Fibroblast of peridontal ligament (primary cell): Measurements from ENCODE around the gene ABL2.
"Not testable (repeated sequence)": the region's sequence is repeated elsewhere in the genome, so short reads cannot be mapped to it uniquely, and the experiment has no call there.

Source experiments
- DNase-seq: peaks from one replicate; pipeline ENCODE4 v3.0.0-alpha.2; 2010; ENCODE audit errors: extremely low read depth

Gene ABL2

DNA sequence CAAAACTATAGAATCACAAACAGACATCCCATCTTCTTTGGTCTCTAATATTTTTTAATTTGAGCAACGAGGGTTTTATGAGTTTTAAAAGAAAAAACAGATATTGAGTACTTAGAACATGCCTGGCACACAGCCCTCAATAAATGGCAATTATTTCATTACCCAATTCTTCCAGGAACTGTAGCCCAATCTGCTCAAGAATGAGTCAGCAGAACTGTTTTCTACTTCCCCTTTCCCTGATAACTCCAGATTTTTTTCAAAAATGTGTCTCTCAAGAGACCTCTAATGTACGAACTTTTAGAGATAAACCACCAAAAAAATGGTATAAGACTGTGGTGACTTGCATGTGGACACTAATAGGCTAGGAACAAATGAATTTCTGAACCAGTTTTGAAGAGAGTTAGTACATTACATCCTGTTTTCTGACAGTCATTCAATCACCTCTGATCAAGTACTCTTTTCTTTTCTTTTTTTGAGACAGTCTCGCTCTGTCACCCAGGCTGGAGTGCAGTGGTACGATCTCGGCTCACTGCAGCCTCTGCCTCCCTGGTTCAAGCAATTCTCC, 11.5 kb downstream of the ABL2 start:
- DNase-seq: peak; percentile 84

DNA sequence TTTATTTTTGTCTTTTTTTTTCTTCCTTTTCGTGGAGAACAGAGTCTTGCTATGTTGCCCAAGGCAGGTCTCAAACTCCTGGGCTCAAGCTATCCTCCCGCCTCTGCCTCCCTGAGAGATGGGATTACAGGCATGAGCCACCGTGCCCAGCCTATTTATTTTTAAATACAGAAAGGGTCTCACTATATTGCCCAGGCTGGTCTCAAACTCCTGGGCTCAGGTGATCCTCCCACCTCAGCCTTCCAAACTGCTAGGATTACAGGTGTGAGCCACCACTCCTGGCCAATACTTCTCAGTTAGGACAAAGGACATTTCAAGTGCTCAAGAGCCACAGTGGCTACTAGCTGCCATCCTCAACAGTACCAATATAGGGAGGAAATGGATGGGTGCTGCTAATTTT, 16.2 kb downstream of the ABL2 start:
- DNase-seq: not testable (repeated sequence)

DNA sequence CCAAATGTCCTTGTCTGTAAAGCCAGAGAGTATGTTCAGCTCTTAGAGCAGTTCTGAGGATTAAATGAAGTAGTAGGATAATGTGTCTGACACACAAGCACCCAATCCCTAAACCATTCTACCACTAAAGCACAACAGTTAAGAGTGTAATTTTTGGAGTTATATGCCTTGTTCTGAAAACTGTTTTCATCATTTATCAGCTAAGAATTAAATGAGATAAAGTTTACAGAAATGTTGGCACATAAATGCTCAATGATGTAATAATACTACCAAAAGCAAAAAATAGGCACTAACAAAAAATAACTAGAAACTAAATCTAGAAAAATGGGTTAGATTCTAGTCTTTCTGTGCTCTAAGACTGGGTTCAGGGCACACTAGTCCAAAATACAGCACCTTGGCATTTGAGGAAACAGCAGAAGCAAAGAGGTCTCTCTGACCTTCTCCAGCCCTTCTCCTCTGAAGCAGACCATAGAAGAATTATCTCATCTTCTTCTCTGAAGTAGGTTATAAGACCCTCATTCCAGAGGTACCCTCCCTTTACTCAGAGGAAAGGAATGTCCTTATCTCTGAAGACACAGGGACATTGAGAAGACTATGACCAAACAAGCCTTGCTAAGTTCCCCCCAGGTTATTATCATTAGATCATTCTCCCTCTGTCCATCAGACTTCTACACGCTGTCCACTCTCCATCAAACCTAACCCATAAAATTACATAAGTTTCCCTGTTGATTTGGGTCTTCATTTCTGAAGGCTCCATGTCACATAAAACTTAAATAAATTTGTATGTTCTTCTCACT, 20.6 kb downstream of the ABL2 start:
- DNase-seq: no peak

DNA sequence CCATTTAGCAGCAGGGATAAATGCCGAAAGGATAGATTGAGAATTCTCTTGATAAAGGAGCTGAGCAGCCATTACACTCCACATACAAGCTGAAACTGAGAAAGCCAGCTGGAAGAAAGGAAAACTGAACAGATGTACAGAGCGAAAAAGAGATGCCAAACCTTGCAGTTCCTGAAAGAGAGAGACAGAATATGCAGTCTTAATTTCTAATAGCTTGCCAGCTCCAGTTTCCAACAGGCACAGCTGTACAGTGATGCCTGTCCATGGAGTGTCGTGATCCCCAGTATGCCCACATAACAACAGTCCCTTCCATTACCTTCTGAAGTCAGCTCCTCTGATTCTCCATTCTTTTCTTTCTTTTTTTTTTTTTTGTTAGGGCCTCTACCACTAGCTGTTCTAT, 22.7 kb downstream of the ABL2 start:
- no peak for DNase-seq

DNA sequence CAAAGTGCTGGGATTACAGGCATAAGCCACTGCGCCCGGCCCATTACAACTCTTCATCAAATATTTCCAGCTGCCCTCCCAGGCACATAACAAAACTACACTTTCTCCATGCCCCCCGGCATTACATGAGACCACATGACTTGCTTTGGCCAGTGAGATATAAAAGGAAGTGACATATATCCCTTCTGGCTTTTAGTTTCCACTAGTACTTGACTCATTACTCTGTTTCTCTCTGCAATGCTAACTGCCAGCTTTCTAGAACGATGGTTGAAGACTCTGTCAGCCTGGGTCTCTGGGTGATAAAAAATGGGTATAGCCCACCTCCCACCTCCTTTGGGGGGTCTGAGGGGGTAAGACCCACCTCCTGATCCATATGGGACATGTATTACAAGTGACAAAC, 24.2 kb downstream of the ABL2 start:
- DNase-seq: no peak

DNA sequence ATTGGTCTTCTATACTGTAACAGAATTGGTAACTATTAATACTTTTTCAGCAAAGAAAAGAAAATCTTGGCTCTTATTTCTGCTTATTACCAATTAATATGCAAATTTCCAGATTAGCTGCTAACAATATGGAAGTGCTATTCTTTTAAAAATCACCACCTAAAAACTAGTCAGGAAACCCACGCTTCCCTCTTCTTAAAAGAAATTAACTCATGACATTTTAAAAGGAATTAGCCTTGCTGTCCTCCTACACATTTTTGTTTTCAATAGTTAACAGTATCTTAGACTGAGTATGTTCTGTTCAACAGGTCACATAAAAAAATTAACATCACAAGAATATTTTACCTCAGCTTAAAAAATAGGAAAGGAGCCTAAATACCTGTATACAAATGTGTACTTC, 27.3 kb downstream of the ABL2 start:
- DNase-seq: no peak

DNA sequence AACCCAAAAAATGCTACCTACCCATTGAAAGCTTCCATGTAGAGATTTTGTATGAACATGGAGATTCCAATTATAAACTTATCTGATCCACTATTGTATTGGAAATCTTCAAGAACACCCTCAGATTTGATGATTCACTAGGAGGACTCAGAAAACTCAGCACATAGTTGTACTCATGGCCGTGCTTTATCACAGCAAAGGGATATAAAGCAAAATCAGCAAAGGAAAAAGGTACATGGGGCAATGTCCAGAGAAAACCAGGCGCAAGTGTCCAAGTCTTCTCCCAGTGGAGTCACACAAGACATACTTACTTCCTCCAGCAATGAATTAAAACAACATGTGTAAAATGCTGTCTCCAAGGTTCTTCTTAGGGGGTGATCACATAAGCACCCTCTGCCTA, 28.9 kb downstream of the ABL2 start:
- DNase-seq: no peak

DNA sequence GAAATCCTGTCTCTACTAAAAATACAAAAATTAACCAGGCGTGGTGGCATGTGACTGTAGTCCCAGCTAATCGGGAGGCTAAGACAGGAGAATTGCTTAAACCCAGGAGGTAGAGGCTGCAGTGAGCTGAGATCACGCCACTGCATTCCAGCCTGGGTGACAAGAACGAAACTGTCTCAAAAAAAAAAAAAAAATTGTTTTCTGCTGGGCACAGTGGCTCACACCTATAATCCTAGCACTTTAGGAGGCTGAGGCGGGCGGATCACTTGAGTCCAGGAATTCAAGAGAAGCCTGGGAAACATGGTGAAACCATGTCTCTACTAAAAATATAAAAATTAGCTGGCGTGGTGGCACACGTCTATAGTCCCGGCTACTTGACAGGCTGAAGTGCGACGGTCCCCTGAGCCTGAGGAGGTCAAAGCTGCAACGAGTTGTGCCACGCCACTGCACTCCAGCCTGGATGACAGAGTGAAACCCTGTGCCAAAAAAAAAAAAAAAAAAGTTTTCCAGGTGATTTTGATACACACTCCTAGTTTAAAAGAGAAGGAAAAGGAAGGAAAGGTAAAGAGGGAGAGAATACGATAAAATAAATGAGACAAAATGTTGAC, 31.7 kb downstream of the ABL2 start:
- no peak for DNase-seq

DNA sequence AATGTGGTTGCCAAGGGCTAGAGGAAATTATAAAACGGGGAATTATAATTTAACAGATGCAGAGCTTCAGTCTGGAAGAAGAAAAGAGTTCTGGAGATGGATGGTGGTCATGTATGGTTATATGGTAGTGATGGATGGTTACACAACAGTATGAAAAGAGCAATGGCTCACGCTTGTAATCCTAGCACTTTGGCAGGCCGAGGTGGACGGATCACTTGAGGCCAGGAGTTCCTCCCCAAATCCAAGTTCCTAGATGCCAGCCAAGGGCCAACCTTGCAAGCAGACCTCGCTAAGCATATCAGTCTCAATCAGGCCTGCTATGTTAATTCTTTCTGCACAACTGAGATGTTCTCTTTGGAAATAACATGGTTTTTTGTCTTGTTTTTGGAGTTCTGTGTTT, 33.6 kb downstream of the ABL2 start:
- DNase-seq: not testable (repeated sequence)

DNA sequence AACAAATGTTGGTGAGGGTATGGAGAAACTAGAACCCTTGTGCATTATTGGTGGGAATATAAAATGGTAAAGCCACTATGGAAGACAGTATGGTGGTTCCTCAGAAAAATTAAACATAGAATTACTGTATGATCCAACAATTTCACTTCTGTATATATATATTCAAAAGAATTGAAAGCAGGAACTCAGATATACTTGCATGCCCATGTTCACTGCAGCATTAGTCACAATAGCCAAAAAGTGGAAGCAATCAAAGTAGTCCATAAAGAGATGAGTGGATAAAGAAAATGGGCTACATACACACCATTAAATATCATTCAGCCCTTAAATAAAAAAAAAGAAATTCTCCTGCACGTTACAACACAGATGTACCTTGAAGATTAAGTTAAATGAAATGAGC, 34.1 kb downstream of the ABL2 start:
- no peak for DNase-seq

DNA sequence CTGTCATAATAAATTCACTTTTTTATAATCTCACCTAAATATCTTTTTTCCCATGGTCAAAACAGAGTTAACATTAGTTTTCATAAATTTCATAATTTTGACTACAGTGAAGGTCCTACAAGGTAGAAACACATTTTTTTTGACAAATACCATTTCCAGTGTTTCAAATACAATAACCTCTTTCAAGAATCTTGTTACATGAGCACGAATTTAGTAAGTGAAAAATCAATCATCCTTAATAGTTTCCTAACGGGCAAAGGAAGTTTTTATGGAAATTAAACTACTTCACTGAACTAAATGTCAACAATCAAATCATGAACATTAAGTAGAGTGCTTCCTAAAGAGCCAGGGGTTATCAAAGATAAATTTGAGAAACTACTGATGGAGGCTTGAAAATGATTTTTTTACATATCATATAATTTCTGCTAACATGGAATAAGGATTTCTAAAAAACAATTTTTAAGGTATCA, 35.4 kb downstream of the ABL2 start:
- DNase-seq: no peak

DNA sequence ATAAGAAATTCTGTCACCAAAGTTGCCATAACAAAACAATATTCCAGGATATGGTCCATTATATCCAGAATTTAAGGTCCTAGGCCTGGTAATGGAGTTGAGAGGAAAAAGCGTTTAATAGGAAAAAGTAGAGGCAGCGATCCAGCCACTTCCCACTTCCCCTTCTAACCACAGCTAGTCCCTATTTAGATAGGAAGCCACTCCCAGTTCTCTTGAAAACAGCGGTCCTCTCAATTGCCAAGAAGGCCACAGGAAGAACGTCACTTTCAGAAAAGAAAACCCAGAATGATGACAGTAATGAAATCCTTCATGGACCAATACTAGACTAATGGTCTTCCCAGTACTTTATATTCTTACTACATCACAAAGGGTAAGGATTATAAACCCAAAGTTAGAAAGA, 38.6 kb downstream of the ABL2 start:
- peak; percentile 49 for DNase-seq

DNA sequence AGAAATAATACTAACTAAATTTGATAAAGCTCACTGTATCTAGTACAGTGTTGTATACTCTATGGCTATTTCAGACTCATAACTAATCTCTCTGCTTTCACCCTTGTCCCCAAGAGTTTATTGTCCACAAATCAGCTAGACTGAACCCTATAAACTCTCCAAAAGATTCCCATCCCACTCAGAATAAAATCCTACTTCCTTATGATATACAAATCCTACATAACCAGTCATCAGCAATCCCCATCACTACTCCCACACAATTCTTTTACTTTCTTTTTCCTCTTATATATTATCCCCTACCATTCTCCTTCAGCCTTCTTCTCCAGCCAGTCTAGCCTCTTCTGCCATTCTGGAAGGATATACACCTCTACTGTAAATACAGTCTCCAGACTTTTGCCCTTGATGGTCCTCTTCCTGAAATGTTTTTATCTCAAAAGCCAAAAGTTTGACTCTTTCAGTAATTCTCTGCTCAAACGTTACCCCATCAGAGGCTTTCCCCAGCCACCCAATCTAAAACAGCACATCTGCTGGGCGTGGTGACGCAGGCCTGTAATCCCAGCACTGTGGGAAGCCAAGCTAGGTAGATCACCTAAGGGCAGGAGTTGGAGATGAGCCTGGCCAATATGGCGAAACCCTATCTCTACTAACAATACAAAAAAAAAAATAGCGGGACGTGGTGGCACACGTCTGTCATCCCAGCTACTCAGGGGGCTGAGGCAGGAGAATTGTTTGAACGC, 41.6 kb downstream of the ABL2 start:
- DNase-seq: no peak

DNA sequence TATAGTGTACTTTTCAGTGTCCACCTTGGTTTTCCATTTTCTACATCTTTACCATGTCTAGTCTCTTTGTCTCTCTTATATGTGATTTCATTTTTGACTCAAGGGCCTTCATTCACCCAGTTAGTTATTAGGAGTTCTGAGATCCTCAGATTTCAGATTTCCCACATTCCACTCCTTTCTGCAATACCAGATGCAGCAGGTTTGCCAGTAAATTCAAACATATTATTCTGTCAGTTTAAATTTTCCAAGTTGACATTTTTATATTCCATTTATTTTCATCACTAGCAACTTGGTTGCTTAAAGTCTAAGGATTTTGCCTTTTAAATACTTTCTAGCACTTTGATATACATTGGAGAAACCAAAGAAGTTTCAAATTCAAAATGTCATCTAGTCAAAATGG, 42.4 kb downstream of the ABL2 start:
- DNase-seq: peak; percentile 61

DNA sequence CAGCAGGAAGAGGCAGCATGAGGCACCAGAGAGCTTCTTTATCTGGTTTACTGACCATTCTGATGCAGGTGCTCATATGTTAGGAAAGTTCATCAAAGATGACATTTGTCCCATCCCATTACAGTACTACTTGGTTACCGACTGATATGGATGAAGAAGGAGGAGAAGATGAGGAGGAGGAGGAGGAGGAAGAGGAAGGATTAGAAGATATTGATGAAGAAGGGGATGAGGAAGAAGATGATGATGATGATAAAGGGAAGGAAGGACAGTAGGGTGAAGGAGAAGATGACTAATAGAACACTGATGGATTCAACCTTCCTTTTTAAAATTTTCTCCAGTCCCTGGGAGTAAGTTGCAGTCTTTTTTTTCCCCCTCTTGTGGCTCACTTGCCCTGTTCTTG, 45.1 kb downstream of the ABL2 start:
- no peak for DNase-seq

DNA sequence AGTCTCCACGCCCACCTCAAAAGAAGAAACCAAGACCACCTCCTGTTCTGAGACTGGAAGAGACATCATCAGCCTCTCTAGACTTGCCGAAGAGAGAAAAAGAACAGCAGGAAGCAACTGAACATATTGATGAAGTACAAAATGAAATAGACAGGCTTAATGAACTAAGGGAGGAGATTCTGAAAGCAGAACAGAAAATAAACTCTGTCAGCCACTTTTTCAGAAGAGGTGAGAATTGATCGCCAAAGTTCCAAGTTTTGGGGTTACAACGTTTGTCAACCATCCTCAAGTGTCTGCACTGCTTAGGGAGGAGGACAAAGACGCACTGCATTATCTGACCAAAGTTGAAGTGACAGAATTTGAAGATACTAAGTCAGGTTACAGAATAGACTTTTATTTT, 45.6 kb downstream of the ABL2 start:
- DNase-seq: no peak

DNA sequence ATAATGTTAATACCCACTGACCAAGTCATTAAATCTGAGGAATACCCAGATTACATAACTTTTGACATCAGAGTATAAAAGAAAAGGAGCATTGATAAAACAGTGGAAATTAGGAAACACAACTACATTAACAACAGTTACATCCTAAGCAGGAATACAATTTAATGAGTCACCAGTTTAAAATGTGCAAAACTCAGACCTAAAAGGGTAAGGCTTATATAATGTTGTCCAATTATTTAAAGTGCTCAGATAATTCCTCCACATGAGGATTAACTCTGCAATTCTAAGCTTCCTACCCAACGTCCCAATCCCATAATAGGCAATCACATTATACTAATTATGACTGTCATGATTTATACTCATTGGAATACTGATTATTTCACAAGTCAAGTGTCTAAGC, 50.5 kb downstream of the ABL2 start:
- peak; percentile 74 for DNase-seq

DNA sequence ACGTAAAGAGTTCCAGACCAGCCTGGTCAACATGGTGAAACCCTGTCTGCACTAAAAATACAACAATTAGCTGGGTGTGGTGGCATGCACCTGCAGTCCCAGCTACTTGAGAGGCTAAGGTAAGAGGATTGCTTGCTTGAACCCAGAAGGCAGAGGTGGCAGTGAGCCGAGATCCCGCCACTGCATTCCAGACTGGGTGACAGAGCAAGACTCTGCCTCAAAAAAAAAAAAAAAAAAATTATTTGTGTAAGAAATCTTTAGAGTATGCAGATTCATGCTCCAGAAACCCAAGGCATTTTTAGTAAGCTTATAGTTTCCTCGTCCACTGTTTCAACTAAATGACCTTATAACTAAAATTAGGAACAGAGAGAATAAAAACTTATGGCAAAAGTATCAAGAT, 51.3 kb downstream of the ABL2 start:
- DNase-seq: peak; percentile 40

DNA sequence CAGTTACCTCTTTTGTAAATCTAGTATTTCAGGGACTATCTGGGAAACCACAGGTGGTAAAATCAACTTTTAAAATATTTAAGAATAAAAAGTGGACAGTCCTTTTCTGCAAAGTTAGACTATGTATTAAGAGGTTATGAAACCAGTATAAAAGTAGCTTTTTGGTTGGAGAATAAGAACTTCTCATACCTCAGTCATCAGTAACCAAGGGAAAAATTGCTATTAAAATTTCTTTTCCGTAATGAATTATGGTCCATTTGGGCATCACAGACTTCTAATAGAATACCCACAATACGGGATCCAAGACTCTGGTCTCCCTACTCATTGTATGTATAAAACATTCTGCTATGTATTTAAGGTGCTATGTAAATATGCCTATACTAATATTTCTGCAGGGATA, 51.9 kb downstream of the ABL2 start:
- DNase-seq: no peak

DNA sequence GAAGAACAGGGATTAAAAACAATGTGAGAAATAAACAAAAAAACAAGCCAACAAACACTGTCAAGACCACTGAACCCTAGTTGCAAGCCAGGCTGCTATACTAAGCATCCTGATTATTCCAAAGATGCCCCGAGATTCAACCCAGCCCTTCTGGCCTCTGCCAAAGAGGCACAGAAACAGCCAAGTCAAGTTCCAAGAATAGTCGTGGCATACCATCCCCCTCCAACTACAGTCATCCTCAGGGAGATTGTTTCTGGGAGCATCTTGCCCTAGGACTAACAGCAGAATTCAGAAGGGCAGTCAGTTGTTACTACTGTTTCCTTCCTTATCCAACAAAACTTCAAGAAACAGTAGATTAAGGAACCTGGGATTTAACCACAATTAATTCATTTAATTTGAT, 52.3 kb downstream of the ABL2 start:
- peak; percentile 90 for DNase-seq

DNA sequence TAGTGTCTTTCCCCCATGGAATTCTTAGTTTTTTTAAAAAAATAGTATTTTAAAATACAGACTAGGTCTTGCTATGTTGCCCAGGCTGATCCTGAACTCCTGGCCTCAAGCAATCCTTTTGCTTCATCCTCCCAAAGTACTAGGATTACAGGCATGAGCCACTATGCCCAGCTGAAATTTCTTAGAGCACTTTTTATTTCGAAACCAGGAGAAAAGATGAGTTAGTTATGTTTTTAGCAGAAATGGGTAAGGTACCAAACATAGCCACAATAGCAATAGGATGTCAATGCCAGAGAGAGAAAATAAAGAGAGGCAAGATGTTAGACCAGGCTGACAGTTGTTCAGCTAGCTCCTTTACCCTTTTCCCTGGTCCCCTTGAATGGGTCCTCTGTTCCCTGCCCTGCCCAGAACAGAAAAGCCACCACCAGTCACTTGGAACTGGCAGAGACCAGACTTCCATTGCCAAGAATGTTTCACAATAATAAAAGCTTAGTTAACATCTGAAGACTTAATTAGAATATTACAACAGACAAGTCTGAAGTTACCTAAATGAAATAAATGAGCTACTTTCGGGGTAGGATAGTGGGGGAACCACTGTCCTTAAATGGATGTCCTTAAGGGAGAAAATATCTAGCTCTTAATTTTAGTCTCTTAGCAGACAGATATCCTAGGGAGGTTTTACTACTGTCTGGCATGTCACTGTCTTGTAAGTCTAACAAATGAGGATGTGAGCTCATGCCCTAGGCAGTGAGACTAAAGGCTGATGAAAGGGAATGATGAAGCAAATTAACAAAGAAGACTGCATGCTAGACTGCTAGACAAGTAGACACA, 54.3 kb downstream of the ABL2 start:
- peak; percentile 66 for DNase-seq

DNA sequence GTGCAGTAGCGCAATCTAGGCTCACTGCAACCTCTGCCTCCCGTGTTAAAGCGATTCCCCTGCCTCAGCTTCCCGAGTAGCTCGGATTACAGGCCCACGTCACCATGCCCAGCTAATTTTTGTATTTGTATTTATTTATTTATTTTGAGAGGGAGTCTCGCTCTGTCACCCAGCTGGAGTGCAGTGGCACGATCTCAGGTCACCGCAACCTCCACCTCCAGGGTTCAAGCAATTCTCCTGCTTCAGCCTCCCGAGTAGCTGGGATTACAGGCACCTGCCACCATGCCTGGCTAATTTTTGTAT, 59.1 kb downstream of the ABL2 start:
- DNase-seq: not testable (repeated sequence)
